ENCODE data around the gene HEPHL1. TPM values are rescaled to one million over a fixed set of nuclear protein-coding genes. Genes with fewer than 3 reads are reported as not detected.

HEPHL1 gene
- total RNA-seq, 4 donors from 2014 or later = under 0.01 to 103 (median 6.6) TPM

DNA sequence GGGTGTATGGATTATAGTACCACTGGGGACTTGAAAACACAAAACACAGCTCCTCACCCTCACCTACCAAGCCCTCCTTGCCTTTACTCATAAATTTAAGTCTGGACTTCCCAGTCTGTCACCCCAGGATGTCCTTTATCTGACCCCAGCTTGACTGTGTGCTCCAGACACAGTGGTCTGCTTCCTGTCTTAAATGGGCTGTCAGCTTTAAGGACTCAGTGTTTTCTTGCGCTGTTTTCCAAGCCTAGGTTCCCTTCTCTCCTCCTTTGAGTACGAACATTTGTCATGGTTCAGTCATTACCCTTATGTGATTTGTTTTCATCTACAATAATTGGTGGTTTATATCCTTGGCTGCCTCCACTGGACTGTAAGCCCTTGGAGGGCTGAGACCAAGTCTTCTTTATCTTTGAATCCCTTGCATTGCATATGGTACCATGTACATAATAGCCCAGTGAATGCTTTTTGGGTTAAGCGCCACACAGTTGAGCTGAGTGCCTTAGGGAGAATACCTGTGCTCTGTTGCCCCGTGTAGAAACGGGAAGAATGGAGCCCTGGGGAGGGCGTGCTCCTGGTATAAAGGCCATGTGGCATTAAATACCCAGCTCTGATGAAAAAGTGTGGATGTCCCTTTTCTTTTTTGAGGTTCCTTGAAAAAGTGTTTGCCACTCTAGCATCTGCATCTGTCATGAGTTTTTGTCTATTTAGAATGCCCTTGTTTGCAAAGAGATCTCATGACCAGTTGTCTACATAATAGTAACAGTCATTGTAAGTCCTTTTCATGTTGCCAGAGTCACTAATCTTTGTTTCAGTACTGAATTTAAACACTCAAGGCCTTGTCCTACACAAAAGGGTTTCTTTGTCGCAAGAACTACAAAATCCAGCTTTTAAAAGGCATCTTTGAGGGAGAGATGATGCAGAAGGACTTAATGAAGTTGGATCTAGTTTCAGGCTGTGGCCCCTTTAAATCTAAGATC lies 121.4 kb downstream of the HEPHL1 start:
- Histone ChIP-seq H3K36me3 (no peaks in the 10 kb centered on the region), H3K4me3 (no peak overlapping the region), H3K27me3 (no peaks in the 10 kb centered on the region), H3K9me3 (no peaks in the 10 kb centered on the region), H3K27ac (no peak overlapping the region), H3K4me1 (peaks cover 3 to 50% (median 15%) of the 10 kb centered on the region in 3 donors)
- no peak for DNase-seq
- WGBS, 2 donors = 85 to 86% methylated on average over 5 to 7 of the region's 7 CpGs
- TF ChIP-seq, protein P1, sequence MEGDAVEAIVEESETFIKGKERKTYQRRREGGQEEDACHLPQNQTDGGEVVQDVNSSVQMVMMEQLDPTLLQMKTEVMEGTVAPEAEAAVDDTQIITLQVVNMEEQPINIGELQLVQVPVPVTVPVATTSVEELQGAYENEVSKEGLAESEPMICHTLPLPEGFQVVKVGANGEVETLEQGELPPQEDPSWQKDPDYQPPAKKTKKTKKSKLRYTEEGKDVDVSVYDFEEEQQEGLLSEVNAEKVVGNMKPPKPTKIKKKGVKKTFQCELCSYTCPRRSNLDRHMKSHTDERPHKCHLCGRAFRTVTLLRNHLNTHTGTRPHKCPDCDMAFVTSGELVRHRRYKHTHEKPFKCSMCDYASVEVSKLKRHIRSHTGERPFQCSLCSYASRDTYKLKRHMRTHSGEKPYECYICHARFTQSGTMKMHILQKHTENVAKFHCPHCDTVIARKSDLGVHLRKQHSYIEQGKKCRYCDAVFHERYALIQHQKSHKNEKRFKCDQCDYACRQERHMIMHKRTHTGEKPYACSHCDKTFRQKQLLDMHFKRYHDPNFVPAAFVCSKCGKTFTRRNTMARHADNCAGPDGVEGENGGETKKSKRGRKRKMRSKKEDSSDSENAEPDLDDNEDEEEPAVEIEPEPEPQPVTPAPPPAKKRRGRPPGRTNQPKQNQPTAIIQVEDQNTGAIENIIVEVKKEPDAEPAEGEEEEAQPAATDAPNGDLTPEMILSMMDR (IDR thresholded peaks at IDR 0.05) = no peak
- no peak for TF ChIP-seq POLR2A (IDR thresholded peaks at IDR 0.05)
- intact Hi-C loops (cut with DNase I) = no loop called here

DNA sequence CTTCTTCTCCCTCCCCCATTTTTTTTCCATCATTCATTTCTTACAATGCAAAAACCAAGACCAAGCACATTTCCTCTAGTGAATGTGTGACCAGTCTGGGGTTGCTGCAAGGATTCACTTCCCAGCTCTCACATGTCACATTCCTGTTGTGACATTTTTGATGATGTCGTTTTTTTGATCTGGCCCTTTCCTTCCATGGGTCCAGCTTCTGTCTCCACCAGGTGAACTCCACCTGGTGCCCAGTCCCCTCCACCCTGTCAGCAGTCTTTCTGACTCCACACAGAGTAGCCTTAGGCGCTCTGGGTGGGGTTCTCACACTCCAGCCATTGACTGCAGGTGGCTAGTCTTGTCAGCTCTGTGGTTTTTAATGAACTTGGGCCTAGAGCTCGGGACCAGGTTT lies 123.1 kb downstream of the HEPHL1 start:
- no peaks in the 10 kb centered on the region for H3K36me3 ChIP-seq
- H3K4me1 ChIP-seq = peaks cover 3 to 65% (median 19%) of the 10 kb centered on the region in 3 donors
- intact Hi-C loops (cut with DNase I) = no loop called here
- H3K9me3 ChIP-seq = no peaks in the 10 kb centered on the region
- no peak overlapping the region for H3K4me3 ChIP-seq
- no peak for DNase-seq
- no peaks in the 10 kb centered on the region for H3K27me3 ChIP-seq
- WGBS, 2 donors = 72 to 81% methylated on average over 3 of the region's 3 CpGs
- TF ChIP-seq POLR2A (IDR thresholded peaks at IDR 0.05) = no peak
- TF ChIP-seq, protein P1 (IDR thresholded peaks at IDR 0.05) = no peak
- H3K27ac ChIP-seq = no peak overlapping the region

DNA sequence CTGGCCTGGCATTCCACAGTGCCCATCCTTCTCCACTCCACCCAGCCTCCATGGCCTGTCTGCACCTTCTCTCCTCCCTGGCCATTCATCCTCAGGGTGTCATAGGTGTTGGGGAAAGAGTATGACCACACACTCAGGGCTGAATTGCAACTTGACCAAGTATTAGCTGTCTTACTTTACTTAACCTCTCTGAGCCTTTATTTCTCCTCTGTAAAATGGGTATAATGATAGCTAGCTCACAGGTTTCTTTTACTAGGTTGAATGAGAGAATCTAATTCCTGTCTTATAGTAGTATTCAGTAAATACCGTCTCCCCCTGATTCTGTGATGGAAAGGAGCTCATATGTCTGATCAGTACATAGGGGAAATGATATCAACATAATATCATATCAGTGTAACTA lies 123.5 kb downstream of the HEPHL1 start:
- H3K27ac ChIP-seq = no peak overlapping the region
- intact Hi-C loops (cut with DNase I) = no loop called here
- H3K36me3 ChIP-seq = no peaks in the 10 kb centered on the region
- H3K9me3 ChIP-seq = no peaks in the 10 kb centered on the region
- no peak for TF ChIP-seq POLR2A (IDR thresholded peaks at IDR 0.05)
- TF ChIP-seq, protein P1 (IDR thresholded peaks at IDR 0.05) = no peak
- H3K4me1 ChIP-seq = peaks cover 6 to 66% (median 22%) of the 10 kb centered on the region in 3 donors
- WGBS, 2 donors = 92 to 95% methylated on average over 1 of the region's 1 CpG
- H3K4me3 ChIP-seq = no peak overlapping the region
- no peaks in the 10 kb centered on the region for H3K27me3 ChIP-seq
- DNase-seq = no peak

DNA sequence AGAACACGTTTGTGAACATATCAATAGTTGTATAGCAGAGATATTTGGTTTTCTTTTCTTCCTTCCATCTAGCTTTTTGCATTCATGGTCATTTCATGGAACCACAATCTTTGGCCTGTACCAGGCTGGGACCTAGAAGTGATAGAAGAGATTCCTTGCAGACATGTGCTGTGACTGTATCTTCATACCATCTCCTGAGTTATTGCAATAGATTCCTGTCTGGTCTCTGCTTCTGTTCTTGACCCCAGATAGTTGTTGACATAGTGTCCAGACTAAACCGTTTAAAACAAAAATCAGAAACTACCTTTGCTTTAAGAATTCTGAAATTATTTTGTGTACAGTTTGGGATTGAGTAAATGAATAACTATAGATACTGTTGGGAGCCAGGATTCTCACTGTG lies 124.3 kb downstream of the HEPHL1 start:
- Histone ChIP-seq H3K4me1 (peaks cover 11 to 66% (median 23%) of the 10 kb centered on the region in 3 donors), H3K27ac (no peak overlapping the region), H3K9me3 (no peaks in the 10 kb centered on the region), H3K4me3 (no peak overlapping the region), H3K36me3 (no peaks in the 10 kb centered on the region), H3K27me3 (no peaks in the 10 kb centered on the region)
- TF ChIP-seq, protein P1 (IDR thresholded peaks at IDR 0.05) = no peak
- no peak for TF ChIP-seq POLR2A (IDR thresholded peaks at IDR 0.05)
- intact Hi-C loops (cut with DNase I) = no loop called here
- WGBS, 2 donors = 58 to 70% methylated on average over 2 of the region's 2 CpGs
- no peak for DNase-seq

DNA sequence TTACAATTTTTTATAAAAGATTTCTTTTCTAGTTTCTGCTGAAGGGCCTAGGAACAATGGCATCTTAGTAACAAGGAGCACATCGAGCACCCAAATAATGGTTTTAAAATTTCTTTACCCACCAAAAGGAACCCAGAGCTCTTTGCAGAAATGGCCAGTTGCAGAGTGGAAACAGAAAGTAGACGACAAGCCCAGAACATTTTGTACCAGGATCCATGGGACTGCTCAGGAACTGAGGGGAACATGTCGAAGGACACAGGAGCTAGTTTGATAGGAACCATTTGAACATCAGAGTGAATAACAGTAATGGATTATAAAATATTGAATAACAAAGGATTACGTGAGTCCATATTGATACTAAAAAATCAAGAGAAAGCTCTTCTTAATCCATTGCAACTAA lies 124.8 kb downstream of the HEPHL1 start:
- no peak overlapping the region for H3K27ac ChIP-seq
- H3K4me3 ChIP-seq = no peak overlapping the region
- DNase-seq = no peak
- intact Hi-C loops (cut with DNase I) = no loop called here
- no peaks in the 10 kb centered on the region for H3K27me3 ChIP-seq
- TF ChIP-seq POLR2A (IDR thresholded peaks at IDR 0.05) = no peak
- TF ChIP-seq, protein P1 (IDR thresholded peaks at IDR 0.05) = no peak
- no peaks in the 10 kb centered on the region for H3K9me3 ChIP-seq
- H3K36me3 ChIP-seq = no peaks in the 10 kb centered on the region
- WGBS, 2 donors = 88 to 91% methylated on average over 4 of the region's 4 CpGs
- peaks cover 16 to 69% (median 28%) of the 10 kb centered on the region in 3 donors for H3K4me1 ChIP-seq
